Liver (tissue), 9 donors: ENCODE results near the gene TTYH1. TPM values are rescaled to one million over a fixed set of nuclear protein-coding genes. Genes with fewer than 3 reads are reported as not detected.

Source experiments
- DNase-seq: peaks from one replicate; pipeline ENCODE4 v3.0.0-alpha.2; 2017; ENCODE audit warnings: low spot score
- H3K27ac ChIP-seq, 2 donors: one replicate each; pipeline ENCODE4 v1.7.0; 2013; ENCODE audit warnings: inconsistent platforms in 2 of 2, low read length in 2 of 2, control low read depth in 1 of 2, low read depth in 1 of 2, mild to moderate bottlenecking in 1 of 2
- H3K27me3 ChIP-seq, 4 donors: one replicate each; pipeline versions ENCODE4 v1.6.1 to v1.7.0; 2013; ENCODE audit warnings: low read length in 3 of 4, inconsistent platforms in 1 of 4, mild to moderate bottlenecking in 1 of 4, moderate library complexity in 1 of 4; ENCODE audit not compliant: control insufficient read depth in 4 of 4, insufficient read depth in 4 of 4
- H3K36me3 ChIP-seq, 4 donors: one replicate each; pipeline versions ENCODE4 v1.6.1 to v1.7.0; 2013; ENCODE audit warnings: low read length in 3 of 4, mild to moderate bottlenecking in 3 of 4, low read depth in 1 of 4, moderate library complexity in 1 of 4; ENCODE audit not compliant: control insufficient read depth in 4 of 4, insufficient read depth in 3 of 4
- H3K4me1 ChIP-seq, 4 donors: one replicate each; pipeline versions ENCODE4 v1.6.1 to v1.7.0; 2013; ENCODE audit warnings: low read length in 3 of 4, mild to moderate bottlenecking in 3 of 4, moderate library complexity in 1 of 4; ENCODE audit not compliant: control insufficient read depth in 4 of 4, insufficient read depth in 4 of 4
- H3K4me3 ChIP-seq, 3 donors: one replicate each; pipeline versions ENCODE4 v1.6.1 to v1.7.0; 2013; ENCODE audit warnings: low read length in 3 of 3, control low read depth in 1 of 3, low read depth in 1 of 3, mild to moderate bottlenecking in 1 of 3
- H3K9ac ChIP-seq, 2 donors: one replicate each; pipeline ENCODE4 v1.7.0; 2013; ENCODE audit warnings: low read length in 2 of 2, mild to moderate bottlenecking in 2 of 2, moderate library complexity in 2 of 2, control low read depth in 1 of 2, low read depth in 1 of 2
- H3K9me3 ChIP-seq, 4 donors: one replicate each; pipeline versions ENCODE4 v1.6.1 to v1.7.0; 2013; ENCODE audit warnings: low read length in 3 of 4; ENCODE audit not compliant: control insufficient read depth in 4 of 4
- CTCF ChIP-seq: fragments of 150-350 bp; IDR thresholded peaks from 2 replicates; pipeline ENCODE4 v1.5.1; 2017; ENCODE audit warnings: improper control_type of control experiment, low read depth, low read length; ENCODE audit not compliant: missing input control
- EGR1 ChIP-seq, 2 donors: IDR thresholded peaks; 2 replicates each; pipeline ENCODE4 v1.6.1; 2016 to 2018; ENCODE audit warnings: antibody characterized with exemption in 2 of 2, low read depth in 2 of 2
- FOXA1 ChIP-seq: IDR thresholded peaks from 2 replicates; pipeline ENCODE4 v1.6.1; 2016; ENCODE audit warnings: antibody characterized with exemption
- FOXA2 ChIP-seq: IDR thresholded peaks from 2 replicates; pipeline ENCODE4 v1.6.1; 2016; ENCODE audit warnings: antibody characterized with exemption
- GABPA ChIP-seq, 2 donors: IDR thresholded peaks in 1 of 2; conservative IDR thresholded peaks in 1 of 2; 2 replicates each; pipeline ENCODE4 v1.6.1; 2016; ENCODE audit warnings: antibody characterized with exemption in 2 of 2, mild to moderate bottlenecking in 1 of 2, moderate library complexity in 1 of 2
- HNF4A ChIP-seq, 2 donors: conservative IDR thresholded peaks; 2 replicates each; pipeline ENCODE4 v1.6.1; 2016; ENCODE audit warnings: antibody characterized with exemption in 2 of 2, mild to moderate bottlenecking in 2 of 2
- HNF4G ChIP-seq: IDR thresholded peaks from 2 replicates; pipeline ENCODE4 v1.6.1; 2016; ENCODE audit warnings: antibody characterized with exemption
- JUND ChIP-seq, 2 donors: IDR thresholded peaks; 2 replicates each; pipeline ENCODE4 v1.6.1; 2016; ENCODE audit warnings: antibody characterized with exemption in 2 of 2
- NR2F2 ChIP-seq: IDR thresholded peaks from 2 replicates; pipeline ENCODE4 v1.6.1; 2016; ENCODE audit warnings: antibody characterized with exemption
- RAD21 ChIP-seq, 2 donors: IDR thresholded peaks; 2 replicates each; pipeline ENCODE4 v1.6.1; 2016; ENCODE audit warnings: antibody characterized with exemption in 2 of 2, mild to moderate bottlenecking in 2 of 2
- RXRA ChIP-seq, 2 donors: IDR thresholded peaks; 2 replicates each; pipeline ENCODE4 v1.6.1; 2017 to 2018; ENCODE audit warnings: antibody characterized with exemption in 2 of 2, mild to moderate bottlenecking in 1 of 2
- SP1 ChIP-seq: IDR thresholded peaks from 2 replicates; pipeline ENCODE4 v1.6.1; 2018; ENCODE audit warnings: antibody characterized with exemption, mild to moderate bottlenecking
- TAF1 ChIP-seq: conservative IDR thresholded peaks from 2 replicates; pipeline ENCODE4 v1.6.1; 2016; ENCODE audit warnings: antibody characterized with exemption, mild to moderate bottlenecking
- YY1 ChIP-seq: IDR thresholded peaks from 2 replicates; pipeline ENCODE4 v1.6.1; 2016; ENCODE audit warnings: antibody characterized with exemption, mild to moderate bottlenecking
- ZBTB33 ChIP-seq: IDR thresholded peaks from 2 replicates; pipeline ENCODE4 v1.6.1; 2016; ENCODE audit warnings: antibody characterized with exemption
- WGBS: extraction: QIAGEN DNeasy Blood & Tissue Kit; methylation state at CpG from one replicate; pipeline ENCODE4 v1.1.7; 2013; 5-methylcytosine and 5-hydroxymethylcytosine counted together
- polyA plus RNA-seq, 2 donors: library from polyadenylated mRNA; stranded (reverse) in 1 of 2; unstranded in 1 of 2; fragments of 200-250 nt in 1 of 2; fragments of >200 nt in 1 of 2; fragmentation: Nextera tagmentation in 1 of 2; extraction: Ambion mirVana in 1 of 2; gene quantifications; one replicate each; pipeline versions ENCODE4 v1.2.1 to v1.2.3, GENCODE V29; 2013 to 2015
- total RNA-seq, 2 donors: library from RNA; depleted of rRNA; stranded (reverse); fragments of >200 nt; gene quantifications; one replicate each; pipeline ENCODE4 v1.2.3, GENCODE V29; 2014
- TF ChIP-seq, protein P1 (sequence below): IDR thresholded peaks from 2 replicates; pipeline ENCODE4 v1.6.1; 2016; ENCODE audit warnings: antibody characterized with exemption
- TF ChIP-seq, protein P2 (sequence below): IDR thresholded peaks from 2 replicates; pipeline ENCODE4 v1.6.1; 2016; ENCODE audit warnings: antibody characterized with exemption
- TF ChIP-seq, protein P3 (sequence below): IDR thresholded peaks from 2 replicates; pipeline ENCODE4 v1.6.1; 2016; ENCODE audit warnings: antibody characterized with exemption, mild to moderate bottlenecking
- donor health status: healthy.
- donor health status: healthy.
- donor health status: healthy.
- donor health status: healthy.
- donor health status: healthy.

Gene TTYH1
- total and polyA plus RNA-seq, 4 donors, result 0.28 to 1.1 (median 0.61) TPM

DNA sequence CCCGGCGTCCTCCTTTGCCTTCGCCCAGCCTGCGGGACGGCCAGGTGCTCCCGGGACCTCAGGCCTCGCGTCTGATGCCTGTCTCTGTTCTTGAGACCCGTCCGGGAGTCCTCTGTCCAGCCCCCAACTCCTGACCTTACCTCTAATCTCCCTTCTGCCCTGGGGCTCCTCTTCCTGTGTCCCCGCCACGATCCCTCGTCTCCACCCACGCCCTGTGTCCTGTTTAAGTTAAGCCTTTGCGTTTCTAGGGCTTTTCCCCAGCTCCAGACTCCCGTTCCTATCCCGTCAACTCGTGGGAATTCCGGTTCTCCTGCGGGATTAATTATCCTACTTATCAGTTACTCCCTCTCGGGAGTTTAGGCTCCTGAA, 34.4 kb downstream of the TTYH1 start:
- H3K36me3 ChIP-seq, result peaks cover 12 to 31% (median 28%) of the 10 kb centered on the region in 4 donors
- TF ChIP-seq TAF1 (no peak), SP1 (no peak), HNF4A (conservative IDR thresholded peaks at IDR 0.05) (no peak), FOXA2 (no peak), GABPA (IDR thresholded peaks at IDR 0.05 in 1 of 2, conservative IDR thresholded peaks at IDR 0.05 in 1 of 2) (no peak), JUND (IDR thresholded peaks at IDR 0.05) (no peak), EGR1 (IDR thresholded peaks at IDR 0.05; ENCODE audit: low read depth in 2 of 2) (no peak), FOXA1 (no peak), NR2F2 (no peak), YY1 (no peak), HNF4G (no peak), CTCF (no peak), RAD21 (IDR thresholded peaks at IDR 0.05) (no peak), RXRA (IDR thresholded peaks at IDR 0.05) (no peak), ZBTB33 (no peak)
- TF ChIP-seq, protein P1, sequence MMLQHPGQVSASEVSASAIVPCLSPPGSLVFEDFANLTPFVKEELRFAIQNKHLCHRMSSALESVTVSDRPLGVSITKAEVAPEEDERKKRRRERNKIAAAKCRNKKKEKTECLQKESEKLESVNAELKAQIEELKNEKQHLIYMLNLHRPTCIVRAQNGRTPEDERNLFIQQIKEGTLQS, result no peak
- TF ChIP-seq, protein P2, sequence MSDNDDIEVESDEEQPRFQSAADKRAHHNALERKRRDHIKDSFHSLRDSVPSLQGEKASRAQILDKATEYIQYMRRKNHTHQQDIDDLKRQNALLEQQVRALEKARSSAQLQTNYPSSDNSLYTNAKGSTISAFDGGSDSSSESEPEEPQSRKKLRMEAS, result no peak
- TF ChIP-seq, protein P3, sequence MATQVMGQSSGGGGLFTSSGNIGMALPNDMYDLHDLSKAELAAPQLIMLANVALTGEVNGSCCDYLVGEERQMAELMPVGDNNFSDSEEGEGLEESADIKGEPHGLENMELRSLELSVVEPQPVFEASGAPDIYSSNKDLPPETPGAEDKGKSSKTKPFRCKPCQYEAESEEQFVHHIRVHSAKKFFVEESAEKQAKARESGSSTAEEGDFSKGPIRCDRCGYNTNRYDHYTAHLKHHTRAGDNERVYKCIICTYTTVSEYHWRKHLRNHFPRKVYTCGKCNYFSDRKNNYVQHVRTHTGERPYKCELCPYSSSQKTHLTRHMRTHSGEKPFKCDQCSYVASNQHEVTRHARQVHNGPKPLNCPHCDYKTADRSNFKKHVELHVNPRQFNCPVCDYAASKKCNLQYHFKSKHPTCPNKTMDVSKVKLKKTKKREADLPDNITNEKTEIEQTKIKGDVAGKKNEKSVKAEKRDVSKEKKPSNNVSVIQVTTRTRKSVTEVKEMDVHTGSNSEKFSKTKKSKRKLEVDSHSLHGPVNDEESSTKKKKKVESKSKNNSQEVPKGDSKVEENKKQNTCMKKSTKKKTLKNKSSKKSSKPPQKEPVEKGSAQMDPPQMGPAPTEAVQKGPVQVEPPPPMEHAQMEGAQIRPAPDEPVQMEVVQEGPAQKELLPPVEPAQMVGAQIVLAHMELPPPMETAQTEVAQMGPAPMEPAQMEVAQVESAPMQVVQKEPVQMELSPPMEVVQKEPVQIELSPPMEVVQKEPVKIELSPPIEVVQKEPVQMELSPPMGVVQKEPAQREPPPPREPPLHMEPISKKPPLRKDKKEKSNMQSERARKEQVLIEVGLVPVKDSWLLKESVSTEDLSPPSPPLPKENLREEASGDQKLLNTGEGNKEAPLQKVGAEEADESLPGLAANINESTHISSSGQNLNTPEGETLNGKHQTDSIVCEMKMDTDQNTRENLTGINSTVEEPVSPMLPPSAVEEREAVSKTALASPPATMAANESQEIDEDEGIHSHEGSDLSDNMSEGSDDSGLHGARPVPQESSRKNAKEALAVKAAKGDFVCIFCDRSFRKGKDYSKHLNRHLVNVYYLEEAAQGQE, result no peak
- peaks cover 3 to 29% (median 25%) of the 10 kb centered on the region in 4 donors for H3K4me1 ChIP-seq
- under 1% methylated on average over 21 of the region's 21 CpGs for WGBS
- H3K4me3 ChIP-seq, result peak overlapping the region; percentile 77 to 99 (median 92)
- no peaks in the 10 kb centered on the region for H3K9me3 ChIP-seq
- peak overlapping the region; percentile 93 to 99 for H3K27ac ChIP-seq
- peak overlapping the region; percentile 64 to 98 for H3K9ac ChIP-seq
- DNase-seq, result no peak
- no peaks in the 10 kb centered on the region for H3K27me3 ChIP-seq
